K562 (cell line): ENCODE results near the gene FBXO33. TPM values are rescaled to one million over a fixed set of nuclear protein-coding genes. Genes with fewer than 3 reads are reported as not detected.

Experiments used
- ATAC-seq: fragments of 200-7000 bp; cut with Tn5 transposase; 3 replicates; pipeline ENCODE4 v1.9.1; 2020; ENCODE audit warnings: moderate library complexity
- BruUV-seq: library from RNA; stranded (reverse); fragments of 400-500 nt; replicated peaks from 2 replicates; lab custom pipeline; 2021; lab: Mats Ljungman, UMichigan
- CTCF ChIA-PET: fragments of 300-600 bp; formaldehyde crosslinking; extraction: SDS; loops from one replicate; lab custom pipeline; 2021; ENCODE audit warnings: low intra/inter-chr PET ratio; lab: Yijun Ruan, JAX
- POLR2A ChIA-PET: fragments of 300-600, 350-650 bp; sonication (Branson Sonifier 250); formaldehyde crosslinking; extraction: SDS; loops from one replicate; lab custom pipeline; 2021; ENCODE audit warnings: antibody characterized with exemption, inconsistent platforms; lab: Yijun Ruan, JAX
- DNase-seq, 4 experiments: peaks; one replicate each; pipeline versions ENCODE4 v3.0.0 to v3.0.0-alpha.2; 2011 to 2018; ENCODE audit warnings: low spot score in 3 of 4, mixed read lengths in 3 of 4; ENCODE audit errors: extremely low read depth in 1 of 4
- FAIRE-seq: peaks from 2 replicates; lab custom pipeline; 2011; peaks lifted over from hg19 to GRCh38; lab: Jason Lieb, UNC
- H2AFZ ChIP-seq: 2 replicates; pipeline ENCODE4 v1.6.0; 2011; ENCODE audit warnings: low read depth, low read length, control low read depth, inconsistent platforms
- H3K27ac ChIP-seq: fragments of 200-600 bp; 3 replicates; pipeline ENCODE4 v1.8.0; 2011; ENCODE audit warnings: low read depth, mild to moderate bottlenecking, control low read depth, inconsistent platforms, low read length, moderate library complexity, mixed read lengths; ENCODE audit errors: extremely low read depth
- H3K27me3 ChIP-seq, 2 experiments: fragments of 300-600 bp in 1 of 2; 2 replicates in 1 of 2; 3 replicates in 1 of 2; pipeline versions ENCODE4 v1.6.0 to v1.8.0; 2011; ENCODE audit warnings: inconsistent platforms in 2 of 2, low read length in 2 of 2, mild to moderate bottlenecking in 1 of 2, mixed read lengths in 1 of 2, moderate library complexity in 1 of 2; ENCODE audit not compliant: control insufficient read depth in 2 of 2, insufficient read depth in 2 of 2
- H3K36me3 ChIP-seq: fragments of 300-600 bp; 3 replicates; pipeline ENCODE4 v1.8.0; 2011; ENCODE audit warnings: mild to moderate bottlenecking, low read length, inconsistent platforms; ENCODE audit not compliant: control insufficient read depth, insufficient read depth
- H3K4me1 ChIP-seq, 2 experiments: fragments of 200-600 bp in 1 of 2; replicated peaks in 1 of 2; 2 replicates in 1 of 2; 3 replicates in 1 of 2; pipeline versions ENCODE4 v1.5.1 to v1.8.0; 2011; ENCODE audit warnings: inconsistent platforms in 2 of 2, low read length in 2 of 2, mild to moderate bottlenecking in 1 of 2, mixed read lengths in 1 of 2, moderate library complexity in 1 of 2; ENCODE audit not compliant: control insufficient read depth in 2 of 2, insufficient read depth in 2 of 2
- H3K4me2 ChIP-seq: 2 replicates; pipeline ENCODE4 v1.6.1; 2011; ENCODE audit warnings: low read length, control low read depth, inconsistent platforms, mixed read lengths; ENCODE audit not compliant: insufficient read depth
- H3K4me3 ChIP-seq: fragments of 200-600 bp; sonication (generic), shearing (Covaris generic); 2 replicates; pipeline ENCODE4 v1.5.1; 2016; ENCODE audit warnings: control low read depth, inconsistent platforms
- H3K79me2 ChIP-seq: fragments of 200-600 bp; 3 replicates; pipeline ENCODE4 v1.8.0; 2011; ENCODE audit warnings: low read length, inconsistent platforms; ENCODE audit not compliant: control insufficient read depth, insufficient read depth
- H3K9ac ChIP-seq, 2 experiments: 2 replicates each; pipeline versions ENCODE4 v1.6.0 to v1.6.1; 2011; ENCODE audit warnings: low read depth in 2 of 2, low read length in 2 of 2, control low read depth in 1 of 2, inconsistent platforms in 1 of 2, mild to moderate bottlenecking in 1 of 2, mixed read lengths in 1 of 2; ENCODE audit not compliant: insufficient read depth in 1 of 2
- H3K9me1 ChIP-seq: one replicate; pipeline ENCODE4 v1.6.0; 2011; ENCODE audit warnings: inconsistent platforms, mild to moderate bottlenecking, low read length, moderate library complexity; ENCODE audit not compliant: control insufficient read depth, insufficient read depth
- H3K9me3 ChIP-seq: replicated peaks from 2 replicates; pipeline ENCODE4 v1.5.1; 2011; ENCODE audit warnings: low read depth, low read length, inconsistent platforms; ENCODE audit not compliant: control insufficient read depth, insufficient read depth
- H4K20me1 ChIP-seq: replicated peaks from 2 replicates; pipeline ENCODE4 v1.6.1; 2011; ENCODE audit warnings: low read length, inconsistent platforms, mixed read lengths; ENCODE audit not compliant: control insufficient read depth, insufficient read depth
- CHD4 ChIP-seq: fragments of 200-600 bp; sonication (generic); IDR thresholded peaks from 3 replicates; pipeline ENCODE4 v1.6.1; 2012; ENCODE audit warnings: low read depth, mild to moderate bottlenecking, mixed read lengths, low read length, inconsistent platforms; ENCODE audit not compliant: insufficient read depth, insufficient replicate concordance, poor library complexity, severe bottlenecking
- MXI1 ChIP-seq: IDR thresholded peaks from 2 replicates; pipeline ENCODE4 v1.6.1; 2011; ENCODE audit warnings: low read depth, mild to moderate bottlenecking, improper control_type of control experiment, low read length
- RBM14 ChIP-seq: fragments of 200-400 bp; formaldehyde crosslinking; IDR thresholded peaks from 2 replicates; pipeline ENCODE4 v1.6.1; 2018; ENCODE audit warnings: low read depth, mild to moderate bottlenecking, low read length, moderate library complexity, borderline replicate concordance; ENCODE audit not compliant: insufficient read depth
- RBM17 ChIP-seq: fragments of 200-400 bp; formaldehyde crosslinking; IDR thresholded peaks from 2 replicates; pipeline ENCODE4 v1.6.1; 2017; ENCODE audit warnings: low read depth, mild to moderate bottlenecking, low read length, borderline replicate concordance
- ZNF224 ChIP-seq: sonication (generic); formaldehyde crosslinking; IDR thresholded peaks from 2 replicates; pipeline ENCODE4 v1.8.0; 2022; ENCODE audit warnings: mild to moderate bottlenecking, missing genetic modification reagents
- WGBS: fragments of 100-300 bp; shearing (Covaris generic); methylation state at CpG from one replicate; pipeline ENCODE4 v1.1.6; 2016; ENCODE audit warnings: low coverage, mixed read lengths; ENCODE audit not compliant: insufficient coverage; ENCODE audit errors: missing lambda C conversion rate; 5-methylcytosine and 5-hydroxymethylcytosine counted together
- in situ Hi-C: fragments of 300-500 bp; cut with MboI; formaldehyde crosslinking; loops from 4 replicates; pipeline ENCODE4 v1.15.0; 2018; ENCODE audit warnings: inconsistent platforms, mixed read lengths
- intact Hi-C: fragments of 100-400 bp; cut with micrococcal nuclease; formaldehyde crosslinking; loops from 2 replicates; pipeline ENCODE4 v1.14.2; 2022
- polyA plus RNA-seq, 8 experiments: library from polyadenylated mRNA; depleted of rRNA in 4 of 8; stranded (reverse) in 5 of 8; unstranded in 3 of 8; fragments of >200 nt; fragmentation: Nextera tagmentation in 2 of 8; fragmentation: Illumina TruSeq in 1 of 8; extraction: Ambion mirVana in 2 of 8; extraction: Trizol in 1 of 8; gene quantifications; 2 replicates each; pipeline versions ENCODE4 v1.2.1 to v1.2.3, GENCODE V29; 2011 to 2014; ENCODE audit warnings: inconsistent platforms in 1 of 8, missing spikeins in 1 of 8
- total RNA-seq, 7 experiments: library from RNA; depleted of rRNA in 6 of 7; stranded (reverse); fragments of >200 nt in 6 of 7; fragmentation: Illumina TruSeq in 2 of 7; extraction: Trizol in 2 of 7; gene quantifications; 2 replicates each; pipeline versions ENCODE4 v1.2.1 to v1.2.3, GENCODE V29; 2011 to 2021; ENCODE audit warnings: low replicate concordance in 1 of 7
- TF ChIP-seq, protein P1 (sequence below): sonication (generic); formaldehyde crosslinking; IDR thresholded peaks from 2 replicates; pipeline ENCODE4 v1.8.0; 2022; ENCODE audit warnings: mild to moderate bottlenecking, missing genetic modification reagents
- TF ChIP-seq, protein P2 (sequence below): IDR thresholded peaks from 3 replicates; pipeline ENCODE4 v1.6.1; 2011; ENCODE audit warnings: borderline replicate concordance, mild to moderate bottlenecking; ENCODE audit not compliant: insufficient read length, insufficient read depth
- TF ChIP-seq, protein P3 (sequence below): fragments of 450-650 bp; formaldehyde crosslinking; IDR thresholded peaks from 2 replicates; pipeline ENCODE4 v1.4.0; 2022; ENCODE audit warnings: missing genetic modification characterization
- TF ChIP-seq, protein P4 (sequence below): fragments of 450-650 bp; formaldehyde crosslinking; IDR thresholded peaks from 2 replicates; pipeline ENCODE4 v1.4.0; 2022; ENCODE audit warnings: missing genetic modification characterization
- TF ChIP-seq, protein P5 (sequence below): IDR thresholded peaks from 2 replicates; pipeline ENCODE4 v1.6.1; 2016; ENCODE audit warnings: missing genetic modification characterization, missing compliant biosample characterization

The FBXO33 gene
- total and polyA plus RNA-seq, 9 of the 15 experiments (the other 6 are each of a cell fraction or from before 2014, with no cell fraction given), result 1.6 to 7.5 (median 5.0) TPM

DNA sequence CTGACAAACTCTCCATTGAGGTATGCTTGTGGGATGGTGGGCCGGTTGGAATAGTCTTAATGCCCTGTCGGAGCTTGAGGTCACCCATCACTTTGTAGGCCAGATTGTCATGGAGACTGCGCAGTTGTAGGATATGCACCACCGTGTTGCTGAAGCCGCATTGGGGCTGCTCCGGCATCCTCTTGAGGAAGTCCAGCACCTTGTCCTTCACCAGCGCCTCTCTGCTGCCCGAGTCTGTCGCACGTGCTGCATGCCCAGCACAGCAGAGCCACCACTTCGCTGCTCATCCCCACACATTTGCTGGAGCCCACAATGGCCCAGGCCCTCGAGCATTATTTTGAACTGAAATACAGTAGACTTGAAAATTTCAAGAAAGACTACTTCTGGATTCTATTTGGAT, 61.8 kb downstream of the FBXO33 start:
- H3K4me3 ChIP-seq, result no peak overlapping the region
- no peaks in the 10 kb centered on the region for H3K9me1 ChIP-seq
- H3K27ac ChIP-seq, result no peak overlapping the region
- H4K20me1 ChIP-seq, result no peaks in the 10 kb centered on the region
- no peak overlapping the region for H3K9ac ChIP-seq
- ChIA-PET CTCF (no interaction called here), POLR2A (interaction anchor here (0.9 kb wide), 1 partner anchor 8 kb away, joined by 3 read pairs; no protein-coding TSS in a partner anchor)
- no peak overlapping the region for H2AFZ ChIP-seq
- no TSS peak for BruUV-seq
- no peaks in the 10 kb centered on the region for H3K27me3 ChIP-seq
- no peak overlapping the region for H3K4me2 ChIP-seq
- intact Hi-C loops, result no loop called here
- DNase-seq (no peak), ATAC-seq (no peak), FAIRE-seq (no peak)
- H3K79me2 ChIP-seq, result no peaks in the 10 kb centered on the region
- no peaks in the 10 kb centered on the region for H3K9me3 ChIP-seq
- TF ChIP-seq, protein P1, sequence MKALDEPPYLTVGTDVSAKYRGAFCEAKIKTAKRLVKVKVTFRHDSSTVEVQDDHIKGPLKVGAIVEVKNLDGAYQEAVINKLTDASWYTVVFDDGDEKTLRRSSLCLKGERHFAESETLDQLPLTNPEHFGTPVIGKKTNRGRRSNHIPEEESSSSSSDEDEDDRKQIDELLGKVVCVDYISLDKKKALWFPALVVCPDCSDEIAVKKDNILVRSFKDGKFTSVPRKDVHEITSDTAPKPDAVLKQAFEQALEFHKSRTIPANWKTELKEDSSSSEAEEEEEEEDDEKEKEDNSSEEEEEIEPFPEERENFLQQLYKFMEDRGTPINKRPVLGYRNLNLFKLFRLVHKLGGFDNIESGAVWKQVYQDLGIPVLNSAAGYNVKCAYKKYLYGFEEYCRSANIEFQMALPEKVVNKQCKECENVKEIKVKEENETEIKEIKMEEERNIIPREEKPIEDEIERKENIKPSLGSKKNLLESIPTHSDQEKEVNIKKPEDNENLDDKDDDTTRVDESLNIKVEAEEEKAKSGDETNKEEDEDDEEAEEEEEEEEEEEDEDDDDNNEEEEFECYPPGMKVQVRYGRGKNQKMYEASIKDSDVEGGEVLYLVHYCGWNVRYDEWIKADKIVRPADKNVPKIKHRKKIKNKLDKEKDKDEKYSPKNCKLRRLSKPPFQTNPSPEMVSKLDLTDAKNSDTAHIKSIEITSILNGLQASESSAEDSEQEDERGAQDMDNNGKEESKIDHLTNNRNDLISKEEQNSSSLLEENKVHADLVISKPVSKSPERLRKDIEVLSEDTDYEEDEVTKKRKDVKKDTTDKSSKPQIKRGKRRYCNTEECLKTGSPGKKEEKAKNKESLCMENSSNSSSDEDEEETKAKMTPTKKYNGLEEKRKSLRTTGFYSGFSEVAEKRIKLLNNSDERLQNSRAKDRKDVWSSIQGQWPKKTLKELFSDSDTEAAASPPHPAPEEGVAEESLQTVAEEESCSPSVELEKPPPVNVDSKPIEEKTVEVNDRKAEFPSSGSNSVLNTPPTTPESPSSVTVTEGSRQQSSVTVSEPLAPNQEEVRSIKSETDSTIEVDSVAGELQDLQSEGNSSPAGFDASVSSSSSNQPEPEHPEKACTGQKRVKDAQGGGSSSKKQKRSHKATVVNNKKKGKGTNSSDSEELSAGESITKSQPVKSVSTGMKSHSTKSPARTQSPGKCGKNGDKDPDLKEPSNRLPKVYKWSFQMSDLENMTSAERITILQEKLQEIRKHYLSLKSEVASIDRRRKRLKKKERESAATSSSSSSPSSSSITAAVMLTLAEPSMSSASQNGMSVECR (CRISPR knock-in tag), result no peak
- TF ChIP-seq RBM17 (no peak), MXI1 (no peak), RBM14 (no peak), CHD4 (no peak), ZNF224 (no peak)
- TF ChIP-seq, protein P2, sequence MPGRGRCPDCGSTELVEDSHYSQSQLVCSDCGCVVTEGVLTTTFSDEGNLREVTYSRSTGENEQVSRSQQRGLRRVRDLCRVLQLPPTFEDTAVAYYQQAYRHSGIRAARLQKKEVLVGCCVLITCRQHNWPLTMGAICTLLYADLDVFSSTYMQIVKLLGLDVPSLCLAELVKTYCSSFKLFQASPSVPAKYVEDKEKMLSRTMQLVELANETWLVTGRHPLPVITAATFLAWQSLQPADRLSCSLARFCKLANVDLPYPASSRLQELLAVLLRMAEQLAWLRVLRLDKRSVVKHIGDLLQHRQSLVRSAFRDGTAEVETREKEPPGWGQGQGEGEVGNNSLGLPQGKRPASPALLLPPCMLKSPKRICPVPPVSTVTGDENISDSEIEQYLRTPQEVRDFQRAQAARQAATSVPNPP, result no peak
- TF ChIP-seq, protein P3, sequence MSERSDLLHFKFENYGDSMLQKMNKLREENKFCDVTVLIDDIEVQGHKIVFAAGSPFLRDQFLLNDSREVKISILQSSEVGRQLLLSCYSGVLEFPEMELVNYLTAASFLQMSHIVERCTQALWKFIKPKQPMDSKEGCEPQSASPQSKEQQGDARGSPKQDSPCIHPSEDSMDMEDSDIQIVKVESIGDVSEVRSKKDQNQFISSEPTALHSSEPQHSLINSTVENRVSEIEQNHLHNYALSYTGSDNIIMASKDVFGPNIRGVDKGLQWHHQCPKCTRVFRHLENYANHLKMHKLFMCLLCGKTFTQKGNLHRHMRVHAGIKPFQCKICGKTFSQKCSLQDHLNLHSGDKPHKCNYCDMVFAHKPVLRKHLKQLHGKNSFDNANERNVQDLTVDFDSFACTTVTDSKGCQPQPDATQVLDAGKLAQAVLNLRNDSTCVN, result no peak
- TF ChIP-seq, protein P4, sequence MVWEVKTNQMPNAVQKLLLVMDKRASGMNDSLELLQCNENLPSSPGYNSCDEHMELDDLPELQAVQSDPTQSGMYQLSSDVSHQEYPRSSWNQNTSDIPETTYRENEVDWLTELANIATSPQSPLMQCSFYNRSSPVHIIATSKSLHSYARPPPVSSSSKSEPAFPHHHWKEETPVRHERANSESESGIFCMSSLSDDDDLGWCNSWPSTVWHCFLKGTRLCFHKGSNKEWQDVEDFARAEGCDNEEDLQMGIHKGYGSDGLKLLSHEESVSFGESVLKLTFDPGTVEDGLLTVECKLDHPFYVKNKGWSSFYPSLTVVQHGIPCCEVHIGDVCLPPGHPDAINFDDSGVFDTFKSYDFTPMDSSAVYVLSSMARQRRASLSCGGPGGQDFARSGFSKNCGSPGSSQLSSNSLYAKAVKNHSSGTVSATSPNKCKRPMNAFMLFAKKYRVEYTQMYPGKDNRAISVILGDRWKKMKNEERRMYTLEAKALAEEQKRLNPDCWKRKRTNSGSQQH, result no peak
- TF ChIP-seq, protein P5, sequence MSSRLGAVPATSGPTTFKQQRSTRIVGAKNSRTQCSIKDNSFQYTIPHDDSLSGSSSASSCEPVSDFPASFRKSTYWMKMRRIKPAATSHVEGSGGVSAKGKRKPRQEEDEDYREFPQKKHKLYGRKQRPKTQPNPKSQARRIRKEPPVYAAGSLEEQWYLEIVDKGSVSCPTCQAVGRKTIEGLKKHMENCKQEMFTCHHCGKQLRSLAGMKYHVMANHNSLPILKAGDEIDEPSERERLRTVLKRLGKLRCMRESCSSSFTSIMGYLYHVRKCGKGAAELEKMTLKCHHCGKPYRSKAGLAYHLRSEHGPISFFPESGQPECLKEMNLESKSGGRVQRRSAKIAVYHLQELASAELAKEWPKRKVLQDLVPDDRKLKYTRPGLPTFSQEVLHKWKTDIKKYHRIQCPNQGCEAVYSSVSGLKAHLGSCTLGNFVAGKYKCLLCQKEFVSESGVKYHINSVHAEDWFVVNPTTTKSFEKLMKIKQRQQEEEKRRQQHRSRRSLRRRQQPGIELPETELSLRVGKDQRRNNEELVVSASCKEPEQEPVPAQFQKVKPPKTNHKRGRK (tag), result no peak
- H3K36me3 ChIP-seq, result no peaks in the 10 kb centered on the region
- 87% methylated on average over 12 of the region's 12 CpGs for WGBS
- no peaks in the 10 kb centered on the region; a peak in 1 of 5 replicates for H3K4me1 ChIP-seq
- in situ Hi-C loops, result no loop called here
